NK-92 (cell line): Measurements from ENCODE around the gene CGA.
"Not testable (repeated sequence)": the region's sequence is repeated elsewhere in the genome, so short reads cannot be mapped to it uniquely, and the experiment has no call there.

Source experiments
- DNase-seq: peaks from one replicate; lab custom pipeline; 2025; ENCODE audit not compliant: unreplicated experiment; lab: John Stamatoyannopoulos, UW

Gene CGA

GRCh38 chr6:87095087-87095509 is at the start of gene CGA:
TSS of gene CGA (minus strand) at chr6:87095106. CDS start at chr6:87088200, 6,906 bp downstream.
- no peak for DNase-seq

GRCh38 chr6:87139927-87140326 is 45.0 kb upstream of the CGA start:
- not testable (repeated sequence) for DNase-seq

GRCh38 chr6:87139236-87139635 is 44.3 kb upstream of the CGA start:
- no peak for DNase-seq

GRCh38 chr6:87136963-87137362 is 42.1 kb upstream of the CGA start:
- no peak for DNase-seq

GRCh38 chr6:87127737-87128136 is 32.8 kb upstream of the CGA start:
- DNase-seq = no peak

GRCh38 chr6:87126501-87126900 is 31.6 kb upstream of the CGA start:
- DNase-seq = no peak

- no peak for DNase-seq
These were observed 29.2 kb upstream of the CGA start for GRCh38 chr6:87124074-87124473.

GRCh38 chr6:87122477-87122876 is 27.6 kb upstream of the CGA start:
- no peak for DNase-seq

GRCh38 chr6:87118054-87118453 is 23.1 kb upstream of the CGA start:
- DNase-seq = no peak

GRCh38 chr6:87116922-87117321 is 22.0 kb upstream of the CGA start:
- no peak for DNase-seq

- DNase-seq = no peak
These were observed 20.7 kb upstream of the CGA start for GRCh38 chr6:87115402-87116135.

GRCh38 chr6:87110636-87111035 is 15.7 kb upstream of the CGA start:
- no peak for DNase-seq

GRCh38 chr6:87105823-87106222 is 10.9 kb upstream of the CGA start:
- no peak for DNase-seq

- no peak for DNase-seq
These were observed 9.8 kb upstream of the CGA start for GRCh38 chr6:87104667-87105066.

- DNase-seq = no peak
These were observed 9.2 kb upstream of the CGA start for GRCh38 chr6:87103977-87104601.

- DNase-seq = no peak
These were observed 7.3 kb upstream of the CGA start for GRCh38 chr6:87102151-87102621.

GRCh38 chr6:87101067-87101466 is 6.2 kb upstream of the CGA start:
- no peak for DNase-seq

GRCh38 chr6:87100216-87100615 is 5.3 kb upstream of the CGA start:
- no peak for DNase-seq

GRCh38 chr6:87099472-87099871 is 4.6 kb upstream of the CGA start:
- no peak for DNase-seq

GRCh38 chr6:87094576-87094975 is 330 bp downstream of the CGA start:
- no peak for DNase-seq

- DNase-seq = no peak
These were observed 1.3 kb downstream of the CGA start for GRCh38 chr6:87093651-87094050.

- DNase-seq = no peak
These were observed 1.7 kb downstream of the CGA start for GRCh38 chr6:87093199-87093598.

- no peak for DNase-seq
These were observed 2.5 kb downstream of the CGA start for GRCh38 chr6:87092435-87092834.
